ENCODE measurements around the gene PCDH9.

DNA sequence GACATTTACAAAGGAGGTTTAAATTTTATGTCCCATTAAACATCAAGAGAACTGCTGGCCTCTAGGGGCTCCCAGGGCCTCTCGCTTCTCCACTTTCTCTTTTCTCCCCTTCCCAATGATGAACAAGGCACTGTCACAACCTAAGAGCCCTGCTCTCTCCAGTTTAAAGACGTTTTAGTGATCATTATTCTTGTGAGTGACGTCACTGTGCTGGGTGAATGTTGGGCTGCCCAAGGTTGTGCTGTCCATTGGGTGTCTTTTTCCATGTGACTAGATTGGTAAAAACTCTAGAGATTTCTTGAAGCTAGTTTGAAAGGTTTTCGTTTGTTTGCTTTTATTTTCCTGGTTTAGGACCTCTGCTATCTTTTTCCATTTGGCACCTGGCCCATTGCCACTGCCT lies 602.6 kb downstream of the PCDH9 start:
- no peak for TF ChIP-seq POLR2A (IDR thresholded peaks at IDR 0.05)
- TF ChIP-seq, protein P1, sequence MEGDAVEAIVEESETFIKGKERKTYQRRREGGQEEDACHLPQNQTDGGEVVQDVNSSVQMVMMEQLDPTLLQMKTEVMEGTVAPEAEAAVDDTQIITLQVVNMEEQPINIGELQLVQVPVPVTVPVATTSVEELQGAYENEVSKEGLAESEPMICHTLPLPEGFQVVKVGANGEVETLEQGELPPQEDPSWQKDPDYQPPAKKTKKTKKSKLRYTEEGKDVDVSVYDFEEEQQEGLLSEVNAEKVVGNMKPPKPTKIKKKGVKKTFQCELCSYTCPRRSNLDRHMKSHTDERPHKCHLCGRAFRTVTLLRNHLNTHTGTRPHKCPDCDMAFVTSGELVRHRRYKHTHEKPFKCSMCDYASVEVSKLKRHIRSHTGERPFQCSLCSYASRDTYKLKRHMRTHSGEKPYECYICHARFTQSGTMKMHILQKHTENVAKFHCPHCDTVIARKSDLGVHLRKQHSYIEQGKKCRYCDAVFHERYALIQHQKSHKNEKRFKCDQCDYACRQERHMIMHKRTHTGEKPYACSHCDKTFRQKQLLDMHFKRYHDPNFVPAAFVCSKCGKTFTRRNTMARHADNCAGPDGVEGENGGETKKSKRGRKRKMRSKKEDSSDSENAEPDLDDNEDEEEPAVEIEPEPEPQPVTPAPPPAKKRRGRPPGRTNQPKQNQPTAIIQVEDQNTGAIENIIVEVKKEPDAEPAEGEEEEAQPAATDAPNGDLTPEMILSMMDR (IDR thresholded peaks at IDR 0.05), result no peak

All from thyroid gland (tissue), 4 donors.